BE2C (cell line): ENCODE data around the gene GABBR2.

Experiments
- DNase-seq: peaks from one replicate; pipeline ENCODE4 v3.0.0-alpha.2; 2020
- H3K27me3 ChIP-seq: fragments of 250-450 bp; sonication (Bioruptor Pico); 2 replicates; pipeline ENCODE4 v1.5.1; 2020; ENCODE audit warnings: mild to moderate bottlenecking
- H3K36me3 ChIP-seq: fragments of 250-450 bp; sonication (Bioruptor Pico); 2 replicates; pipeline ENCODE4 v1.5.1; 2020; ENCODE audit warnings: mild to moderate bottlenecking
- H3K4me1 ChIP-seq: fragments of 250-450 bp; sonication (Bioruptor Pico); 2 replicates; pipeline ENCODE4 v1.5.1; 2020
- H3K4me3 ChIP-seq: 2 replicates; pipeline ENCODE4 v1.5.1; 2011; ENCODE audit warnings: low read depth, low read length
- H3K9me3 ChIP-seq: fragments of 250-450 bp; sonication (Bioruptor Pico); 2 replicates; pipeline ENCODE4 v1.5.1; 2020
- TF ChIP-seq, protein P1 (sequence below): IDR thresholded peaks from 2 replicates; pipeline ENCODE4 v1.5.1; 2012; ENCODE audit warnings: mild to moderate bottlenecking, low read depth, low read length

GABBR2 gene

DNA sequence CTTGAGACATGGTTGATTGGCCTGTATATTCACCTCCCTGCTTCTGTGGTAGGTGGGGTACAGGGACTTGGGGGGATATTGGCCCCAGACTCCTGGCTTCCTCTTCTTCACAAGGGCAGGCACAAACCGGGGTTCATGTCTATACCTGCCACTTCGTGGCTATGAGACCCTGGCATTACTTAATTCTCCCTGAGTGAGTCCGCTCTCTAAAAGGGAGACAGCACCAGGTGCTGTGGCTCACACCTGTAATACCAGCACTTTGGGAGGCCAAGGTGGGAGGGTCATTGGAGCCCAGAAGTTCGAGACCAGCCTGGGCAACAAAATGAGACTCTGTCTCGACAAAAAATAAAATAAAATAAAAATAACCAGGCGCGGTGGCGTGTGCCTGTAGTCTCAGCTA lies 178.5 kb downstream of the GABBR2 start:
- DNase-seq: no peak
- Histone ChIP-seq H3K9me3 (no peaks in the 10 kb centered on the region), H3K4me3 (no peak overlapping the region), H3K27me3 (no peaks in the 10 kb centered on the region; the same call in 1 of the 2 replicates), H3K4me1 (no peaks in the 10 kb centered on the region; the same call in 1 of the 2 replicates), H3K36me3 (no peaks in the 10 kb centered on the region)
- TF ChIP-seq, protein P1, sequence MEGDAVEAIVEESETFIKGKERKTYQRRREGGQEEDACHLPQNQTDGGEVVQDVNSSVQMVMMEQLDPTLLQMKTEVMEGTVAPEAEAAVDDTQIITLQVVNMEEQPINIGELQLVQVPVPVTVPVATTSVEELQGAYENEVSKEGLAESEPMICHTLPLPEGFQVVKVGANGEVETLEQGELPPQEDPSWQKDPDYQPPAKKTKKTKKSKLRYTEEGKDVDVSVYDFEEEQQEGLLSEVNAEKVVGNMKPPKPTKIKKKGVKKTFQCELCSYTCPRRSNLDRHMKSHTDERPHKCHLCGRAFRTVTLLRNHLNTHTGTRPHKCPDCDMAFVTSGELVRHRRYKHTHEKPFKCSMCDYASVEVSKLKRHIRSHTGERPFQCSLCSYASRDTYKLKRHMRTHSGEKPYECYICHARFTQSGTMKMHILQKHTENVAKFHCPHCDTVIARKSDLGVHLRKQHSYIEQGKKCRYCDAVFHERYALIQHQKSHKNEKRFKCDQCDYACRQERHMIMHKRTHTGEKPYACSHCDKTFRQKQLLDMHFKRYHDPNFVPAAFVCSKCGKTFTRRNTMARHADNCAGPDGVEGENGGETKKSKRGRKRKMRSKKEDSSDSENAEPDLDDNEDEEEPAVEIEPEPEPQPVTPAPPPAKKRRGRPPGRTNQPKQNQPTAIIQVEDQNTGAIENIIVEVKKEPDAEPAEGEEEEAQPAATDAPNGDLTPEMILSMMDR: no peak

DNA sequence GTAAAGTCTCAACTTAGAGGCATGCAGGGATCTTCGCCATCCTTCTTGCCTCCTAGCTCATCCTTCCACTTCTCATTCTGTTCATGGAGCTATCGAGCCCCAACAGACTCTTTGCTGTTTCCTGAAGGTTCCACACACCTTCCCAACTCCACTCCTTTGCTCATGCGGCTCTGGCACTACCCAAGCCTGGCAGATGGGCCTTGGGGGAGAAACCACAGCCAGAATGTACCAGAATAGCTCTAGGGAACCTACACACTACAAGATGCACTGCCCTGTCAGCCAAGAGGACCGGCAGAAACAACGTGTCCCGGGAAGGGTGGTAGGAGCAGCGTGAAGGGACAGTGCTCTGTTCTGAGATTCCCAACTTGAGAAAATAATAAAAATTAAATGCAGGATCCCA lies 178.9 kb downstream of the GABBR2 start:
- H3K27me3 ChIP-seq: no peaks in the 10 kb centered on the region; the same call in 1 of the 2 replicates
- TF ChIP-seq, protein P1: no peak
- no peaks in the 10 kb centered on the region; the same call in 1 of the 2 replicates for H3K4me1 ChIP-seq
- no peak for DNase-seq
- H3K36me3 ChIP-seq: no peaks in the 10 kb centered on the region
- no peak overlapping the region for H3K4me3 ChIP-seq
- H3K9me3 ChIP-seq: no peaks in the 10 kb centered on the region

DNA sequence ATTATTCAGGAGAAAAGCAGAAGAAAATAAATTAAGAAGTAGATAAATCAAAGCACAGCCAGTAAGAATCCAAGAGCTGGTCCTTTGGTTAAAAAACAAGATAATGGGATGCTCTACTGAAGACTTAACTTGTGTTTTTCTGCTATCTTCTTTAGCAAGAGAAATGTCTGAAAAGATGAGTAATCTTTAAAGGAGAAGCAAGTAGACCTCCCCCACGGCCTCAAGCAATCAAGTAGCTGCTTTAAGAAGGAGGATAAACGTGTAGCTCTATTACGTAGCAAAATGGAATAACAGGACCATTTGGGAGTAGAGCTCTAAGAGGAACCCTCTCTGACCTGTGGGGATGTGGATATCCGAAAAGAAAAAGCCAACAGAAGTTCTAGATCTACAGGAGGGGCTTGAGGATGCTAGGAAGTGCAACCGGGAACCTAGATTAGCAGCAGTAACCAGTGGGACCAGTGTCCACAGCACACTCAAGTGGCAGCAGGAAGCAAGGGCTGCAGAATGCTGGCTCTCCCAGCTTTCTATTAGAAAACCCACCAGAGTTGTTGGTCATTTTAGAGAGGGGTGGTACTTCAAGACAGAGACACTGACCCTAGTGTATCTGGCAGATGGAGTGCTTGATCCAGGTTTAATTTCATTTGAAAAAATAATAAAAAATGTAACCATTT lies 185.4 kb downstream of the GABBR2 start:
- no peak overlapping the region for H3K4me3 ChIP-seq
- DNase-seq: no peak

DNA sequence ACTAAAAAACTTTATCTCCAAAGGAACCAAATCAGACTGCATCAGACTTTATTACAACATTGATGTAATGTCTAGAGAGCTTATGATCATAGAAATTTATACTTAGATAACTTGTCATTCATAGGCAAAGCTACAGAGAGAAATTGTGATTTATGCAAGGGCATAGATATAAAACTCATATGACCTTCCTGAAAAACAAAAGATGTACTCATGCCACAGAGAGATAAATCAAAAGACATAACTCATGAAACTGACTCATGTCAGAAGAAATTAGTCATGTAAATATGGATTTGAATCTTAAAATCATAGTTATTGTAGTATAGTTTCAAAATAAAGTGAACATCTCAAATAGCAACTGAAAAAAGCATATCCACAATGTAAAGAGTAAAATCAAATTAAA lies 186.2 kb downstream of the GABBR2 start:
- H3K9me3 ChIP-seq: no peaks in the 10 kb centered on the region
- H3K27me3 ChIP-seq: 0 out of 2 replicates have a peak, but pooled peaks cover 6% of the 10 kb centered on the region
- no peaks in the 10 kb centered on the region for H3K4me1 ChIP-seq
- no peak overlapping the region for H3K4me3 ChIP-seq
- no peak for DNase-seq
- H3K36me3 ChIP-seq: no peaks in the 10 kb centered on the region
- TF ChIP-seq, protein P1: no peak

More for the DNA sequence above, 185.4 kb downstream of the GABBR2 start:
- Histone ChIP-seq H3K4me1 (no peaks in the 10 kb centered on the region), H3K27me3 (0 out of 2 replicates have a peak, but pooled peaks cover 6% of the 10 kb centered on the region), H3K9me3 (no peaks in the 10 kb centered on the region), H3K36me3 (no peaks in the 10 kb centered on the region)
- TF ChIP-seq, protein P1: peak; percentile 51

DNA sequence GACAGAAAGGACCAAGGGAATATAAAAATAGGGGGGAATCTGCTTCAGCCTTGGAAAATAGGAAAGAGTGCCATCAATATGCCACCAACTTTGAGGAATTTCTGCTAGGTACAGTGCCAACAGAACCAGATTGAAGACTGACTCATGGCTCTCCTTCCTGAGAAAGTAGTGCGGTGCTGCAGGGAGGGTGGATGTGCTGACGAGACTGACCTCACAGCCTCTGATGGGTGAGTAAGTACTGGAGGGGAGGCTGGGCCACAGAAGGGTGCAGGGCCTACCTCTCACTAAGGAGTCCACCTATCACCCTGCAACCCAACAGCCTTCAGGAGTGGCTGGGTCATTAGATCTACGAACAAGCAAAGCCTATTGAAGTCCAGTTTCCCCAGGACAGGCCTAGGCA lies 187.6 kb downstream of the GABBR2 start:
- Histone ChIP-seq H3K27me3 (0 out of 2 replicates have a peak, but pooled peaks cover 6% of the 10 kb centered on the region), H3K4me1 (no peaks in the 10 kb centered on the region), H3K4me3 (no peak overlapping the region), H3K36me3 (no peaks in the 10 kb centered on the region), H3K9me3 (no peaks in the 10 kb centered on the region)
- TF ChIP-seq, protein P1: no peak
- DNase-seq: no peak

DNA sequence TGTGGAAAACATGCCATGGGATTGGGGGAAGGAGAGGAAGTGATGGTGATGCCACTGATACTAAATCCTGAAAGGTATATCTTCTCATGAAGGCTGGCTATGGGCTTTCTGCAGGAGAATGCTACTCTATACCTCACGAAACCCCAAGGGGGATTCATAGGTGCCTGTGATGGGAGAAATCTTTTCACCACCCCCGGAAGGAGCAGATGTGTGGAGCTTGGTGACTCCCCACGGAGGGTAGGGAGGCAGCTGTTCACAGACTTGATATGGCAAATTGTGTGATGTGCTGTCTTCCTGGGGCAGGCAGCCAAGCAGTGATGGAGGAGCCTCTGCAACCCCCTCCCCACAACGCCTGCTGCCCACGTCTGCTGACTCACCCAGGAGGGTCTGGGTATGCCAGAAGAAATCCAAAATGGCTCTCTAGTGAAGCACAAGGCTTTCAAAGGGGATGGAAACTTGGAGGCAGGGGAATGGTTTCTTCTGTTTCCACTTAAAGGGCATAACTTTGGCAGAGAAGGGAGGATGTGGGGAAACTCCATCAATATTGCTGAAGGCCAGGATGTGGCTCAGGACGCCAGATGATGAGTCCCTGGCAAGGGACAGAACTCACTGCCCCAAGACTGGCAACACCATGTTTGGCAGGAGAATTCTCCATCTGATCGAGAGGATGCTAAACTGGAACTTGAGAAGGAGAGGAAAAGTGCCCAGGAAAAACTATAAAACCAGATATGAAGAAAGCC lies 188.3 kb downstream of the GABBR2 start:
- Histone ChIP-seq H3K4me1 (no peaks in the 10 kb centered on the region), H3K27me3 (0 out of 2 replicates have a peak, but pooled peaks cover 6% of the 10 kb centered on the region), H3K36me3 (no peaks in the 10 kb centered on the region), H3K9me3 (no peaks in the 10 kb centered on the region), H3K4me3 (no peak overlapping the region)
- DNase-seq: no peak
- TF ChIP-seq, protein P1: no peak
